GM12872 (cell line): ENCODE results near the gene INCA1.
A peak's percentile ranks its signal among the peaks of the same experiment; 100 is the strongest.

ENCODE experiments used
- TF ChIP-seq, protein P1 (sequence below): IDR thresholded peaks from 3 replicates; pipeline ENCODE4 v1.5.1; 2011; ENCODE audit warnings: low read depth, mild to moderate bottlenecking, low read length, moderate library complexity; ENCODE audit not compliant: insufficient read depth

The INCA1 gene

DNA sequence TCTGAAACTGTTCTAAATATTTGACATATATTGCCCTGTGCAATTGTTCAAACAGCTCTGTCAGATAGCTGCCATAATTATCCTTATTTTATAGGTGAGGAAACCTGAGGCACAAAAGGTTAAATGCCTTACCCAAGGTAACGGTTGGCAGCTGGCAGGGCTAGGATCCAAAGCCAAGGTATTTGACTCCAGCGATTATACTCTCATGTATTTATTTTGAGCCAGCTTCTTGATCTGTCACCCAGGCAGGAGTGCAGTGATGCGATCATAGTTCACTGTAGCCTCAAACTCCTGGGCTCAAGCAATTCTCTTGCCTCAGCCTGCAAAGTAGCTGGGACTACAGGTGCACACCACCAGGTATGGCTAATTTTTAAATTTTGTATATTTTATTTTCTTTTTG, 39.2 kb downstream of the INCA1 start:
- TF ChIP-seq, protein P1, sequence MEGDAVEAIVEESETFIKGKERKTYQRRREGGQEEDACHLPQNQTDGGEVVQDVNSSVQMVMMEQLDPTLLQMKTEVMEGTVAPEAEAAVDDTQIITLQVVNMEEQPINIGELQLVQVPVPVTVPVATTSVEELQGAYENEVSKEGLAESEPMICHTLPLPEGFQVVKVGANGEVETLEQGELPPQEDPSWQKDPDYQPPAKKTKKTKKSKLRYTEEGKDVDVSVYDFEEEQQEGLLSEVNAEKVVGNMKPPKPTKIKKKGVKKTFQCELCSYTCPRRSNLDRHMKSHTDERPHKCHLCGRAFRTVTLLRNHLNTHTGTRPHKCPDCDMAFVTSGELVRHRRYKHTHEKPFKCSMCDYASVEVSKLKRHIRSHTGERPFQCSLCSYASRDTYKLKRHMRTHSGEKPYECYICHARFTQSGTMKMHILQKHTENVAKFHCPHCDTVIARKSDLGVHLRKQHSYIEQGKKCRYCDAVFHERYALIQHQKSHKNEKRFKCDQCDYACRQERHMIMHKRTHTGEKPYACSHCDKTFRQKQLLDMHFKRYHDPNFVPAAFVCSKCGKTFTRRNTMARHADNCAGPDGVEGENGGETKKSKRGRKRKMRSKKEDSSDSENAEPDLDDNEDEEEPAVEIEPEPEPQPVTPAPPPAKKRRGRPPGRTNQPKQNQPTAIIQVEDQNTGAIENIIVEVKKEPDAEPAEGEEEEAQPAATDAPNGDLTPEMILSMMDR, result no peak

DNA sequence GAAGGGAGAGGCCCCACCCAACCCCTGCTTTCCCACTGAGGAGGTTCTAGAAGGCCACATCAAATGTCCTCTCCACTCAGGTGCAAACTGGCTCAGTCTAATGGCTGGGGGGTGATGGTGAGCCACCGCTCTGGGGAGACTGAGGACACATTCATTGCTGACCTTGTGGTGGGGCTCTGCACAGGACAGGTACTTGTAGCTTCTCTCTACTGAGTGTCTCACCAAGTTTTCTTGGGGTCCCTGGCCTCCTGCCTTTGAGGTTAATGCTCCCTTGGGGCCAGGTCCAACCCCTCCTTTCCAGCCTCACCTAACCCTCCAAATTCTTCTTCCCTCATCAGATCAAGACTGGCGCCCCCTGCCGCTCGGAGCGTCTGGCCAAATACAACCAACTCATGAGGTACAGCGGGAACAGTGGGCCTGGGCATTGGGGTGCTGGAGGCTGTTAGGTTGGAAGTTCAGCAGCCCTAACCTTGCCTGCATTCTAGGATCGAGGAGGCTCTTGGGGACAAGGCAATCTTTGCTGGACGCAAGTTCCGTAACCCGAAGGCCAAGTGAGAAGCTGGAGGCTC, 40.7 kb downstream of the INCA1 start:
- TF ChIP-seq, protein P1, result peak; percentile 37; the same call in 2 of the 3 replicates

DNA sequence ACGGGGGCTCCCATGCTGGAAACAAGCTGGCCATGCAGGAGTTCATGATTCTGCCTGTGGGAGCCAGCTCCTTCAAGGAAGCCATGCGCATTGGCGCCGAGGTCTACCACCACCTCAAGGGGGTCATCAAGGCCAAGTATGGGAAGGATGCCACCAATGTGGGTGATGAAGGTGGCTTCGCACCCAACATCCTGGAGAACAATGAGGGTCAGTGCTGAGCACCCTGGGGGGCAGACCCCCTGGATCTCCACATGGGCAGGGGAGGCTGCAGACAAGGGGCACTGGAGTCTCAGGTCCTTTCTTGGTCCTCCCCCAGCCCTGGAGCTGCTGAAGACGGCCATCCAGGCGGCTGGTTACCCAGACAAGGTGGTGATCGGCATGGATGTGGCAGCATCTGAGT, 42.2 kb downstream of the INCA1 start:
- TF ChIP-seq, protein P1, result no peak

DNA sequence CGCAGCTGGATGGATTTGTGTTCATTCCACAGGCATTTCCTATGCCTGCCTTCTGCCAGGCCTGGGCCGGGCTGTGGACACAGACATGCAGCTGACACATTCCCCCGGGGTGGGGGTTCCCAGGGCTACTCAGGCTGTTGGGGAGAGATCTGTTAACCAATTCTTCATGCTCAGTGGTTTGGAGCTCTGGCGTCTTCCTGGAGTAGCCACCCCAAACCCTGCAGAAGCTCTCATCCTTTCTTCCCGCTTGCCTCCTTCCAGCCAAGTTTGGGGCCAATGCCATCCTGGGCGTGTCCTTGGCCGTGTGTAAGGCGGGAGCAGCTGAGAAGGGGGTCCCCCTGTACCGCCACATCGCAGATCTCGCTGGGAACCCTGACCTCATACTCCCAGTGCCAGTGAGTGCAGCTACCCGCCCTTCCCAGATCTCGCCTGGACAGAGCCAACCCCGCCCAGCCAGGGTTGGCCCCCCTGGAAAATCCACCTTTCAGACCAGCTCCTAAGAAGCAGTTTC, 43.8 kb downstream of the INCA1 start:
- TF ChIP-seq, protein P1, result no peak

DNA sequence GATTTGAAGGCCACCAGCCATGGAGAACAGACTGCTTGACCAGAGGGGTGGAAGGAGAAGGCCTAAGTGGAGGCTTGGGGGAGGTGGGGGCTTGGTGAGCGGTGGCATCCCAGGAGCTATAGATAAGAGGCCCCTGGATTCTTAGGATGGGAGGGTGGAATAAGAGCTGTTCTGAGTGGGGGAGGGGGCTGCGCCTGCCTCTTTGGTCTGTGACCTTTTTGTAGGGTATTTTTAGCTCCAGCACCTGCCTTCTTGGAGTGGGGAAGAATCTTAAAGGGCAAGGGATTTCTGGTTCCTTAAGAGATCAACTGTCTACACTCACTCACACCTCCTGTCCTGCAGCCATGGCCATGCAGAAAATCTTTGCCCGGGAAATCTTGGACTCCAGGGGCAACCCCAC, 45.8 kb downstream of the INCA1 start:
- TF ChIP-seq, protein P1, result no peak

DNA sequence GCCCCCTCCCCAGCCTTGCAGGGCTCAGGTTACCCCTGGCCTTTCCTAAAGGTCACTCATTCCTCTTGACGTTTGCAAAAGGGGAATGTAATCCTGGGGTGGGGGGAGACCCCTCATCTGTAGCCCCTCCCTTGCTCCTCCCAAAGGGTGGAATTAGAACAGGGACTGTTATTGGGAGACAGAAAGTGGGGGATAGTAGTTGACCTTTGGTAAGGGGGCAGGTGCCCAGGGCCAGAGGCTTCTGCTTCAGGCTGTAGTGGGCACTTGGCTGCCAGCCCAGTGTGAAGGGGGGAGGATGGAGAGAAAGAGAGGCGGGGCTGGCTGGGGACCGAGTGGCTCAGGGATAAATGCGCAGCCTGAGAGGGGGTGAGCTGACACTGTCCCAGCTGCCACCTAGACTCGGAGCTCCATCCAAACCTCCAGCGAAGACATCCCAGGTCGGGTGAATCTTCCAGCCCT, 46.5 kb downstream of the INCA1 start, which contains the start of gene ENO3:
ENO3 (plus strand) TSS at position 374 of the 459 bp plus-strand sequence. CDS start 711 bp downstream, outside the sequence.
- TF ChIP-seq, protein P1, result no peak

DNA sequence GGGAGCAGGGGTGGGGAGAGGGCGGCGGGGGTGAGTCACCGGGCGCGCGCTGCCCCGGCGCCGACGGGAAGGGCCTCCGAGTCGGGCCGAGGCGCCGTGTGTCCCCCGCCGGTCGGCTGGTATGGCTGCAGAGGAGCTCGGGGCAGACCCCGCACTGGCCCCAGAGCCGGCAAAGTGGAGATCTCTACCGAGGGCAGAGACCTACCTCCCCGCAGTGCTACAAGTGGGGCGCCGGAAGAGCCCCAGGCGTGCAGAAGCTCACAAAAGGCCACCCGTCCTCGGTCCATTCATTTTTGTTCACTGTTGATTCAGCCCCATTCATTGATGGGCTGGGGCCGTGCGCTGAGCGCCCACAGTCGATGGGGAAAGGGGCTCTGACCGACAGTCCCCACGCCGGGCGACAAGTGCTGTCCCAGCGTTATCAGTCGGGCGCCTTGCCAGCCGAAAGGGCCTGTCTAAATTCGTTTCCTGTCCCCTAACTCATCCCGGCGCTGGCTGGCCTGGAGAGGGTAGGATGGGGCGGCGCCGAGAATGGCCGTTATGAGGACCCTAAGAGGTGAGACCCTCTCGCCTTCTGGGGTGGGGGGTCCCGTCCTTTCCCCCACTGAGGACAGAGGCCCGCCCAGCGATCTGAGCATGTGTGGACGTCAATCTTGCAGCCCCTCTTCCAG, 47.1 kb downstream of the INCA1 start:
- TF ChIP-seq, protein P1, result no peak
